ENCODE results near the gene RCAN2. TPM values are rescaled to one million over a fixed set of nuclear protein-coding genes. Genes with fewer than 3 reads are reported as not detected.
"Not testable (repeated sequence)": the region's sequence is repeated elsewhere in the genome, so short reads cannot be mapped to it uniquely, and the experiment has no call there.

RCAN2 gene
- total RNA-seq, 1 experiment from 2014 or later = 0.05 TPM

GRCh38 chr6:46390153-46390876, 100.9 kb downstream of the RCAN2 start:
- ChIA-PET CTCF (no interaction called here), POLR2A (no interaction called here)
- in situ Hi-C loops (cut with HindIII; ENCODE audit: low pct_unique_long_range_greater_than_20kb, low sequenced_read_pairs) (no loop called here), intact Hi-C loops (cut with micrococcal nuclease; ENCODE audit: unreplicated experiment) (no loop called here)
- Histone ChIP-seq H3K27me3 (ENCODE audit: control insufficient read depth, insufficient read depth, low read length) (no peaks in the 10 kb centered on the region), H3K36me3 (ENCODE audit: control insufficient read depth, insufficient read depth, low read length) (no peaks in the 10 kb centered on the region), H3K9me3 (ENCODE audit: control insufficient read depth, insufficient read depth, low read depth, low read length) (no peaks in the 10 kb centered on the region), H3K27ac (ENCODE audit: low read length) (no peak overlapping the region), H3K4me1 (ENCODE audit: control insufficient read depth, insufficient read depth, low read length) (no peaks in the 10 kb centered on the region), H3K4me3 (ENCODE audit: low read depth in 2 of 2, low read length in 2 of 2) (no peak overlapping the region)
- ATAC-seq = no peak
- DNase-seq (ENCODE audit: low read depth, low spot score) = no peak
- no TSS peak for BruUV-seq (replicated peaks)
- TF ChIP-seq SIN3A (IDR thresholded peaks at IDR 0.05; ENCODE audit: borderline replicate concordance, insufficient read depth, low read depth, low read length) (no peak), REST (IDR thresholded peaks at IDR 0.05; ENCODE audit: insufficient read depth in 1 of 2, low read depth in 2 of 2, low read length in 1 of 2) (no peak), TCF7L2 (IDR thresholded peaks at IDR 0.05; ENCODE audit: low read depth, low read length) (no peak), POLR2AphosphoS5 (IDR thresholded peaks at IDR 0.05; ENCODE audit: low read depth, low read length) (no peak), CTCF (IDR thresholded peaks at IDR 0.05) (no peak)

- H3K27ac ChIP-seq (ENCODE audit: low read length); DNase-seq (ENCODE audit: low read depth, low spot score); in situ Hi-C loops (cut with HindIII; ENCODE audit: low pct_unique_long_range_greater_than_20kb, low sequenced_read_pairs); H3K36me3 ChIP-seq (ENCODE audit: control insufficient read depth, insufficient read depth, low read length); POLR2A ChIA-PET; H3K27me3 ChIP-seq (ENCODE audit: control insufficient read depth, insufficient read depth, low read length); CTCF ChIA-PET; H3K9me3 ChIP-seq (ENCODE audit: control insufficient read depth, insufficient read depth, low read depth, low read length); H3K4me1 ChIP-seq (ENCODE audit: control insufficient read depth, insufficient read depth, low read length); BruUV-seq (replicated peaks); ATAC-seq; H3K4me3 ChIP-seq (ENCODE audit: low read depth in 2 of 2, low read length in 2 of 2); intact Hi-C loops (cut with micrococcal nuclease; ENCODE audit: unreplicated experiment): not testable (repeated sequence)
Measured at GRCh38 chr6:46387728-46388127, 103.5 kb downstream of the RCAN2 start.

- in situ Hi-C loops (cut with HindIII; ENCODE audit: low pct_unique_long_range_greater_than_20kb, low sequenced_read_pairs) (no loop called here), intact Hi-C loops (cut with micrococcal nuclease; ENCODE audit: unreplicated experiment) (no loop called here)
- CTCF ChIA-PET = no interaction called here
- H3K4me1 ChIP-seq (ENCODE audit: control insufficient read depth, insufficient read depth, low read length) = no peaks in the 10 kb centered on the region
- no peaks in the 10 kb centered on the region for H3K36me3 ChIP-seq (ENCODE audit: control insufficient read depth, insufficient read depth, low read length)
- no peak for ATAC-seq
- no peak for TF ChIP-seq TCF7L2 (IDR thresholded peaks at IDR 0.05; ENCODE audit: low read depth, low read length)
- no peak for TF ChIP-seq SIN3A (IDR thresholded peaks at IDR 0.05; ENCODE audit: borderline replicate concordance, insufficient read depth, low read depth, low read length)
- TF ChIP-seq REST (IDR thresholded peaks at IDR 0.05; ENCODE audit: insufficient read depth in 1 of 2, low read depth in 2 of 2, low read length in 1 of 2) = no peak
- no peak for TF ChIP-seq CTCF (IDR thresholded peaks at IDR 0.05)
- TF ChIP-seq POLR2AphosphoS5 (IDR thresholded peaks at IDR 0.05; ENCODE audit: low read depth, low read length) = no peak
- DNase-seq (ENCODE audit: low read depth, low spot score) = no peak
- H3K27ac ChIP-seq (ENCODE audit: low read length) = no peak overlapping the region
- POLR2A ChIA-PET = no interaction called here
- BruUV-seq (replicated peaks) = no TSS peak
- H3K4me3 ChIP-seq (ENCODE audit: low read depth in 2 of 2, low read length in 2 of 2) = no peak overlapping the region
- no peaks in the 10 kb centered on the region; the same call in none of the 2 replicates for H3K27me3 ChIP-seq (ENCODE audit: control insufficient read depth, insufficient read depth, low read length)
- H3K9me3 ChIP-seq (ENCODE audit: control insufficient read depth, insufficient read depth, low read depth, low read length) = no peaks in the 10 kb centered on the region
Measured at GRCh38 chr6:46381579-46381978, 109.7 kb downstream of the RCAN2 start.
